Keratinocyte (primary cell): Measurements from ENCODE around the gene TWSG1. TPM values are rescaled to one million over a fixed set of nuclear protein-coding genes. Genes with fewer than 3 reads are reported as not detected.

ENCODE experiments used
- DNase-seq: peaks from one replicate; pipeline ENCODE4 v3.0.0-alpha.2; 2011; ENCODE audit warnings: low read depth, missing footprints, low spot score
- FAIRE-seq: peaks from 2 replicates; lab custom pipeline; 2011; peaks lifted over from hg19 to GRCh38; lab: Jason Lieb, UNC
- H2AFZ ChIP-seq: 2 replicates; pipeline ENCODE4 v1.6.0; 2012; ENCODE audit warnings: low read length, control low read depth, inconsistent platforms; ENCODE audit not compliant: control insufficient read depth
- H3K27ac ChIP-seq: 2 replicates; pipeline ENCODE4 v1.5.1; 2011; ENCODE audit warnings: low read length; ENCODE audit not compliant: control insufficient read depth, insufficient read depth
- H3K27me3 ChIP-seq: 3 replicates; pipeline ENCODE4 v1.6.0; 2011; ENCODE audit warnings: low read length; ENCODE audit not compliant: control insufficient read depth, insufficient read depth; ENCODE audit errors: extremely low read depth
- H3K36me3 ChIP-seq, 2 experiments: 2 replicates in 1 of 2; 3 replicates in 1 of 2; pipeline ENCODE4 v1.5.1; 2011; ENCODE audit warnings: low read length in 2 of 2, mild to moderate bottlenecking in 1 of 2; ENCODE audit not compliant: control insufficient read depth in 2 of 2, insufficient read depth in 2 of 2; ENCODE audit errors: extremely low read depth in 1 of 2
- H3K4me1 ChIP-seq: 3 replicates; pipeline ENCODE4 v1.5.1; 2011; ENCODE audit warnings: low read length; ENCODE audit not compliant: control insufficient read depth, insufficient read depth; ENCODE audit errors: extremely low read depth
- H3K4me2 ChIP-seq: 3 replicates; pipeline ENCODE4 v1.6.0; 2011; ENCODE audit warnings: low read depth, low read length; ENCODE audit not compliant: control insufficient read depth, insufficient read depth; ENCODE audit errors: extremely low read depth
- H3K4me3 ChIP-seq, 3 experiments: fragments of 200-600 bp in 1 of 3; sonication (generic) in 1 of 3; 2 replicates in 2 of 3; 3 replicates in 1 of 3; pipeline ENCODE4 v1.5.1; 2011 to 2016; ENCODE audit warnings: low read length in 3 of 3, mild to moderate bottlenecking in 3 of 3, control low read depth in 2 of 3, inconsistent platforms in 1 of 3, low read depth in 1 of 3, mixed read lengths in 1 of 3, mixed run types in 1 of 3, moderate library complexity in 1 of 3; ENCODE audit not compliant: control insufficient read depth in 2 of 3, insufficient read depth in 2 of 3; ENCODE audit errors: extremely low read depth in 1 of 3
- H3K79me2 ChIP-seq: 2 replicates; pipeline ENCODE4 v1.6.0; 2012; ENCODE audit warnings: low read length; ENCODE audit not compliant: control insufficient read depth, insufficient read depth
- H3K9ac ChIP-seq: 3 replicates; pipeline ENCODE4 v1.6.0; 2011; ENCODE audit warnings: low read length; ENCODE audit not compliant: control insufficient read depth, insufficient read depth; ENCODE audit errors: extremely low read depth
- H3K9me1 ChIP-seq: 3 replicates; pipeline ENCODE4 v1.6.0; 2011; ENCODE audit warnings: low read length; ENCODE audit not compliant: control insufficient read depth, insufficient read depth; ENCODE audit errors: extremely low read depth
- H3K9me3 ChIP-seq: 2 replicates; pipeline ENCODE4 v1.5.1; 2012; ENCODE audit warnings: low read depth, low read length; ENCODE audit not compliant: control insufficient read depth
- H4K20me1 ChIP-seq: 3 replicates; pipeline ENCODE4 v1.6.0; 2011; ENCODE audit warnings: low read length; ENCODE audit not compliant: control insufficient read depth, insufficient read depth; ENCODE audit errors: extremely low read depth
- EZH2 ChIP-seq: IDR thresholded peaks from one replicate; pipeline ENCODE4 v1.6.1; 2012; ENCODE audit warnings: inconsistent platforms, mild to moderate bottlenecking, low read length, moderate library complexity
- dilution Hi-C: fragments of 300-500 bp; cut with MboI; formaldehyde crosslinking; loops from one replicate; pipeline ENCODE4 v1.7.0; 2020; ENCODE audit warnings: low sequenced_read_pairs; ENCODE audit not compliant: extremely low pct_ligation_motif_present
- polyA plus RNA-seq, 5 experiments: library from polyadenylated mRNA; depleted of rRNA in 3 of 5; stranded (reverse) in 3 of 5; stranded (forward) in 1 of 5; unstranded in 1 of 5; fragments of >200 nt; gene quantifications; 1 replicate in 1 of 5; 2 replicates in 3 of 5; 3 replicates in 1 of 5; pipeline versions ENCODE4 v1.2.1 to v1.2.3, GENCODE V29; 2011 to 2012; ENCODE audit warnings: missing spikeins in 2 of 5, low read depth in 1 of 5, low replicate concordance in 1 of 5
- TF ChIP-seq, protein P1 (sequence below), 3 experiments: IDR thresholded peaks in 1 of 3; conservative IDR thresholded peaks in 1 of 3; optimal IDR thresholded peaks in 1 of 3; 2 replicates in 2 of 3; 3 replicates in 1 of 3; pipeline versions ENCODE3 to v1.5.1; 2011; ENCODE audit warnings: low read length in 3 of 3, mild to moderate bottlenecking in 3 of 3, moderate library complexity in 2 of 3, control low read depth in 1 of 3, inconsistent platforms in 1 of 3; ENCODE audit not compliant: insufficient read depth in 2 of 3; ENCODE audit errors: extremely low read depth in 1 of 3

TWSG1 gene
- polyA plus RNA-seq, 1 donor (not counting 4 experiments of a cell fraction or from before 2014, with no cell fraction given): 46.9 TPM

DNA sequence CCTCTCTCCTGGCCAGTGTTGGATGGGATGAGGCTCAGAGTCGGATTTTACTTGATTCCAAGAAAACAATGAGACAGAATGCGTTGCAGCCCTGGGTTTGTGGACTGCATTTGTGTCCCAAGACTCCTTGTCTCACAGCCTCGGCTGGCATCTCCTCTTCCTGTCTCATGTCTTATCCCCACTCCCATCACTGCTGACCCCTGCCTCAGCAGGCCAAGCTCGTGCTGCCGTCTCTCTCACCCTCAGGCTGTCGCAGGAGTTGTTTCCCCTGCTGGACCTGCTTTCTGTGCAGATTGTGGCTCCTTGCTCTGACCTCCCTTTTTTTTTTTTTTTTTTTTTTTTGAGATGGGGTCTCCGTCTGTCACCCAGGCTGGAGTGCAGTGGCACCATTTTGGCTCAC lies 70.6 kb downstream of the TWSG1 start:
- H3K4me3 ChIP-seq: no peak overlapping the region
- H3K27me3 ChIP-seq: no peaks in the 10 kb centered on the region
- no peaks in the 10 kb centered on the region for H3K9me3 ChIP-seq
- H4K20me1 ChIP-seq: no peaks in the 10 kb centered on the region
- TF ChIP-seq, protein P1, sequence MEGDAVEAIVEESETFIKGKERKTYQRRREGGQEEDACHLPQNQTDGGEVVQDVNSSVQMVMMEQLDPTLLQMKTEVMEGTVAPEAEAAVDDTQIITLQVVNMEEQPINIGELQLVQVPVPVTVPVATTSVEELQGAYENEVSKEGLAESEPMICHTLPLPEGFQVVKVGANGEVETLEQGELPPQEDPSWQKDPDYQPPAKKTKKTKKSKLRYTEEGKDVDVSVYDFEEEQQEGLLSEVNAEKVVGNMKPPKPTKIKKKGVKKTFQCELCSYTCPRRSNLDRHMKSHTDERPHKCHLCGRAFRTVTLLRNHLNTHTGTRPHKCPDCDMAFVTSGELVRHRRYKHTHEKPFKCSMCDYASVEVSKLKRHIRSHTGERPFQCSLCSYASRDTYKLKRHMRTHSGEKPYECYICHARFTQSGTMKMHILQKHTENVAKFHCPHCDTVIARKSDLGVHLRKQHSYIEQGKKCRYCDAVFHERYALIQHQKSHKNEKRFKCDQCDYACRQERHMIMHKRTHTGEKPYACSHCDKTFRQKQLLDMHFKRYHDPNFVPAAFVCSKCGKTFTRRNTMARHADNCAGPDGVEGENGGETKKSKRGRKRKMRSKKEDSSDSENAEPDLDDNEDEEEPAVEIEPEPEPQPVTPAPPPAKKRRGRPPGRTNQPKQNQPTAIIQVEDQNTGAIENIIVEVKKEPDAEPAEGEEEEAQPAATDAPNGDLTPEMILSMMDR (optimal IDR thresholded peaks at IDR 0.05 in 1 of 3, IDR thresholded peaks at IDR 0.05 in 1 of 3, conservative IDR thresholded peaks at IDR 0.05 in 1 of 3; ENCODE audit: extremely low read depth in 1 of 3, insufficient read depth in 2 of 3, low read length in 3 of 3): no peak
- no peak for TF ChIP-seq EZH2
- no peaks in the 10 kb centered on the region for H3K36me3 ChIP-seq
- H3K9me1 ChIP-seq: no peaks in the 10 kb centered on the region
- no peaks in the 10 kb centered on the region for H3K79me2 ChIP-seq
- FAIRE-seq (no peak), DNase-seq (no peak)
- H3K4me1 ChIP-seq: peaks cover 7% of the 10 kb centered on the region
- H3K4me2 ChIP-seq: no peak overlapping the region
- no peak overlapping the region for H3K9ac ChIP-seq
- no peak overlapping the region for H3K27ac ChIP-seq
- dilution Hi-C loops: no loop called here
- H2AFZ ChIP-seq: no peak overlapping the region

DNA sequence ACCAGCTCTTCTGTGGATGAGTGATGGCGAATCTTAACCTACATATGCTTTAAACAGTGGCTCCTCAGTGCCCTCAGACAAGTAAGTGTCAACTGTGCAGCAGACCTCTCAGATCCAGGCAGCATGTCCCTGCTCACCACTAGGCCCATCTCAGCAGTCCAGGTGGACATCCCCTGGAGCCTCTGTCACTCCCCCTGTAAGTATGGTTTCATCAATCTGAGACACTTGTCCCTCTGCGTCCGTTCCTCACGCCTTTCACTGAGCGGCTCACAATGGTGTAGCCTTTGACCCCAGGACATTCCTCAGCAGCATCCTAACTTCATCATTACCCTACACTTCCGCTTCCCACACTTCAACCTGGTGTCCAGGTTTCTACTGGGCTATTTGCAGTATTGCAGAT lies 71.4 kb downstream of the TWSG1 start:
- no peak for TF ChIP-seq EZH2
- TF ChIP-seq, protein P1 (optimal IDR thresholded peaks at IDR 0.05 in 1 of 3, IDR thresholded peaks at IDR 0.05 in 1 of 3, conservative IDR thresholded peaks at IDR 0.05 in 1 of 3; ENCODE audit: extremely low read depth in 1 of 3, insufficient read depth in 2 of 3, low read length in 3 of 3): no peak
- FAIRE-seq (no peak), DNase-seq (no peak)
- Histone ChIP-seq H3K79me2 (no peaks in the 10 kb centered on the region), H3K27me3 (no peaks in the 10 kb centered on the region), H3K27ac (no peak overlapping the region), H3K36me3 (no peaks in the 10 kb centered on the region), H3K9me3 (no peaks in the 10 kb centered on the region), H3K9ac (no peak overlapping the region), H3K9me1 (no peaks in the 10 kb centered on the region), H2AFZ (no peak overlapping the region), H3K4me1 (no peaks in the 10 kb centered on the region), H4K20me1 (no peaks in the 10 kb centered on the region), H3K4me3 (no peak overlapping the region), H3K4me2 (no peak overlapping the region)
- dilution Hi-C loops: no loop called here
